Motor neuron (in vitro differentiated cells): Measurements from ENCODE around the gene LONP1. TPM values are rescaled to one million over a fixed set of nuclear protein-coding genes. Genes with fewer than 3 reads are reported as not detected.
"Not testable (repeated sequence)": the region's sequence is repeated elsewhere in the genome, so short reads cannot be mapped to it uniquely, and the experiment has no call there.

Experiments
- ATAC-seq, 8 experiments: fragments of 200-7000 bp; cut with Tn5 transposase; replicated peaks in 6 of 8; 2 replicates each; pipeline ENCODE4 v1.8.0; 2021; ENCODE audit warnings: mild to moderate bottlenecking in 8 of 8, moderate library complexity in 8 of 8
- H3K27ac ChIP-seq, 2 donors: fragments of 250-450 bp; sonication (Bioruptor Pico); 2 replicates each; pipeline ENCODE4 v1.9.0; 2021; ENCODE audit warnings: antibody characterized with exemption in 2 of 2, mild to moderate bottlenecking in 2 of 2, moderate library complexity in 1 of 2
- H3K4me1 ChIP-seq, 2 donors: fragments of 250-450 bp; sonication (Bioruptor Pico); replicated peaks in 1 of 2; 2 replicates each; pipeline ENCODE4 v1.6.1; 2021; ENCODE audit warnings: antibody characterized with exemption in 2 of 2, mild to moderate bottlenecking in 2 of 2, moderate library complexity in 1 of 2
- H3K4me3 ChIP-seq, 5 donors: fragments of 250-450 bp; sonication (Bioruptor Pico); 2 replicates each; pipeline ENCODE4 v1.9.0; 2021; ENCODE audit warnings: antibody characterized with exemption in 5 of 5, mild to moderate bottlenecking in 5 of 5, moderate library complexity in 4 of 5
- WGBS, 10 experiments: fragments of 450-650 bp; shearing (Covaris generic); methylation state at CpG; one replicate each; pipeline ENCODE4 v1.0.0; 2022; 5-methylcytosine and 5-hydroxymethylcytosine counted together
- in situ Hi-C, 9 experiments: fragments of 400-800 bp; cut with MboI; loops; one replicate each; pipeline ENCODE4 v1.15.0; 2021; ENCODE audit warnings: low sequenced_read_pairs in 9 of 9, low pct_unique_long_range_greater_than_20kb in 2 of 9; ENCODE audit not compliant: unreplicated experiment in 9 of 9
- total RNA-seq, 8 experiments: library from RNA; unstranded; fragments of 300-600 nt; gene quantifications; 2 replicates each; pipeline versions ENCODE4 v1.2.3 to v1.2.4, GENCODE V29; 2022

The LONP1 gene
- total RNA-seq, 8 experiments from 2014 or later = 49.8 to 109 (median 94.9) TPM

GRCh38 chr19:5694167-5694955, 25.6 kb downstream of the LONP1 start:
- H3K27ac ChIP-seq = no peak overlapping the region
- H3K4me1 ChIP-seq = peaks cover 5 to 11% of the 10 kb centered on the region in 2 donors
- WGBS, 10 experiments = 100% methylated on average over 6 of the region's 45 CpGs; no CpG with 5 or more reads in 9 of the 10 experiments
- H3K4me3 ChIP-seq = no peak overlapping the region
- in situ Hi-C loops = no loop called here
- no peak for ATAC-seq

DNA sequence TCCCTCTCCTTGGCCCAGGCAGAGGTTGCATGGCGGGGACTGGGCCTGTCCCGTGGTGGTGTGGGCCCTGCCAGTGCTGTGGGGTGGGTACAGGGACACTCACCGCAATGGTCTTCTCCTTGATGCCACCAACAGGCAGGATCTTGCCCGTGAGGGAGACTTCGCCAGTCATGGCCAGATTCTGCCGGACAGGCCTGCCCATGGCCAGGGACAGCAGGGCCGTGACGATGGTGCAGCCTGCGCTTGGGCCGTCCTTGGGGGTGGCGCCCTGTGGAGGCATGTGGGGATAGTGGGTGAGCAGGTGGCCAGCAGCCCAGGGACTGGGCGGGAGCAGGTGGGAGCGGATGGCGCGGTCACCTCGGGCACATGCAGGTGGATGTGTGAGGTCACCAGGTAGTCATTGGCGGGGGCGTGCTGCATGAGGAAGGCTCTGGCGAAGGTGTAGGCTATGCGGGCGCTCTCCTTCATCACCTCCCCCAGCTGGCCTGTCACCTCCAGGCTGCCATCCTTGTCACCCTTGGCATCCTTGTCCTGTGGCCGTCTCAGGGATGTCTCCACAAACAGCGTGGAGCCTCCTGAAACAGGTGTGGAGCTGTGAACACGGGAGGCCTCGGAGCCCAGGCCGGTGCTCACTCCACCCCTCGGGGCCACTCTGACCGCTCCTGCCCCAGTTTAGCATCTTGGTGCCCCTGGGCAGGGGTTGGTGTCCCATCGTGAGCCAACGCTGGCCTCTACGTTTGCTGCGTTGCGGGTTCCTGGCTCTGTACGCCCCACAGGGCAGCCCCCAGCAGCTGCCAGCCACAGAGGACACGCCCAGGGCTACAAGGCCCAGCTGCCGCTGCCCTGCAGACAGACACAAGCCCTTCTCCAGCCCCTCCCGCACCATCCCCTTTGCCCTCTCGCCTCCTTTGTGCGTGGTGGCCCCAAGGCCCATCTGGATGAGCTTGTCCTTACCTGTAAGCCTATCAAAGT, 26.5 kb downstream of the LONP1 start:
- ATAC-seq = peak in 2 of 8 experiments; percentile 1
- 73 to 100% (median 100%) methylated on average over 1 to 4 of the region's 39 CpGs; no CpG with 5 or more reads in 4 of the 10 experiments for WGBS, 10 experiments
- H3K27ac ChIP-seq = no peak overlapping the region
- in situ Hi-C loops = no loop called here
- H3K4me1 ChIP-seq = peaks cover 5 to 11% of the 10 kb centered on the region in 2 donors
- H3K4me3 ChIP-seq = no peak overlapping the region

DNA sequence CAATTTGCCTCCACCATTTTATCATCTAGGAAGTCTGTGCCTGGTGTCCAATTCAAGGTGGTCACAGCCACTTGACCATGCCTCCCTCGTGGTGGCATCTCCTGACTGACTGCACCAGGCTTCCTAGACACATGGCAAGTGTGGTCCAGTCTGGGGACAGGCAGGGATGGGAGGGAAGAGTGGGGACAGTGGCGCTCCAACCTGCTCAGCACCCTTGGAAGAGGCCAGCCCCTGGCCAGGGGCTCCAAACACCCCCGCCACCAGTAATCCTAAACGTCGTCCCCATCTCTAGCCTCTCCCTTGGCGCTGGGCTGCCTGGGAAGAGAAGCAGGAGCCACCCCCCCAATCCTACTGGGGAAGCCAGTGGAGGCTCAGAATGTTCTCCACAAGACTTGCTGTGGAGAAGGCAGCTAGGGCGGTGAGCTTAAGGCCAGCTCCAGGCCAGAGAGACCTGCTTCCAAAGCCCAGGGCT, 27.2 kb downstream of the LONP1 start:
- in situ Hi-C loops = no loop called here
- peak in 1 of 8 experiments; percentile 0 for ATAC-seq
- Histone ChIP-seq H3K4me1 (peaks cover 5 to 11% of the 10 kb centered on the region in 2 donors), H3K4me3 (no peak overlapping the region), H3K27ac (no peak overlapping the region)
- WGBS, 10 experiments = 100% methylated on average over 1 of the region's 7 CpGs; no CpG with 5 or more reads in 9 of the 10 experiments

DNA sequence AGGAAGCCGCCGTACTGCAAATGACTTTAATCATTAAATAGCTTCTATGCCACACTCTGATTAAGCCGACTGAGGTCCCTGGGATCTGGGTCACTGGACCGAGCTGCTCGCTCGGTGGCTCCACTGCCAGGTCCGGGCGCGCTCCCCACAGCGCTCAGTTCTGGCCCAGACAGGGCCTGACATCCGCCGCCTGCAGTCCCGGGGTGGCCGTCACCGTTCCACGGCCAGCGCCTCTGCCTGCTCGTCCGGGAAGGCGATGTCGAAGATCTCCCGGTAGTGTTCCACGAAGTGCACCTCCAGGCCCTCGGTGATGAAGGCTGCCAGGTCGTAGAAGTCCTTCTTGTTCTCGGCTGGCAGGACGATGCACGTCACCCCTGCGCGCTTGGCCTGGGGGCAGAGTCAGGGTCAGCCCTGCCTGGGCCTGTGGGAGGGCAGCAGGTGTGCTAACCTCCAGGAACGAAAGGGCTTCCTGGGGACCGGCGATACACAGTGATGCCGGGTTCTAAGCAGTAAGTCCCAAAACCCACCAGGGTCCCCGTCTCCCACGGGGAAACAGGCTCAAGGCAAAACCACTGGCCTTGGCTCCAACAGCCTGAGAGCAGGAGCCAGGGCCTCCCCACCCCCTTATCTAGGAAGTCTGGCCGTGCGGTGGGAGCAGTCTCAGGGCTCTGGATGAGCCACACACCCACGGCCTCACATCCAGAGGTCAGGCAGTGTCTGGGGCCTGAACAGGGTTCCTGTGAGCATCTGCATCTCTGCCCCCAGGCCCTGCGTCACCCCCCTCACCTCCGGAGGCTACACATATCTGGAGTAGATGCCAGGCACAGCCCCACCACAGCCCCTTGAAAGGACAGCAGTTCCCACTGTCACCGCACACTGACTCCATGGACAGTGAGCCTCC, 27.9 kb downstream of the LONP1 start:
- WGBS, 10 experiments = 7 to 100% (median 80%) methylated on average over 1 to 15 of the region's 42 CpGs; no CpG with 5 or more reads in 4 of the 10 experiments
- peak in 1 of 8 experiments; percentile 0 for ATAC-seq
- Histone ChIP-seq H3K4me1 (peaks cover 5 to 11% of the 10 kb centered on the region in 2 donors), H3K27ac (peak overlapping the region in 1 of 2 donors; percentile 52), H3K4me3 (peak overlapping the region; percentile 48 to 81 (median 66))
- in situ Hi-C loops = no loop called here

GRCh38 chr19:5690955-5691821, 28.8 kb downstream of the LONP1 start:
- H3K4me1 ChIP-seq = peaks cover 5 to 14% of the 10 kb centered on the region in 2 donors
- H3K4me3 ChIP-seq = peak overlapping the region; percentile 48 to 81 (median 66)
- peak in 7 of 8 experiments; percentile 1 to 7 (median 2) for ATAC-seq
- peak overlapping the region; percentile 52 to 71 for H3K27ac ChIP-seq
- WGBS, 10 experiments = 0 to 30% (median 3%) methylated on average over 1 to 5 of the region's 54 CpGs; no CpG with 5 or more reads in 5 of the 10 experiments
- in situ Hi-C loops = no loop called here

DNA sequence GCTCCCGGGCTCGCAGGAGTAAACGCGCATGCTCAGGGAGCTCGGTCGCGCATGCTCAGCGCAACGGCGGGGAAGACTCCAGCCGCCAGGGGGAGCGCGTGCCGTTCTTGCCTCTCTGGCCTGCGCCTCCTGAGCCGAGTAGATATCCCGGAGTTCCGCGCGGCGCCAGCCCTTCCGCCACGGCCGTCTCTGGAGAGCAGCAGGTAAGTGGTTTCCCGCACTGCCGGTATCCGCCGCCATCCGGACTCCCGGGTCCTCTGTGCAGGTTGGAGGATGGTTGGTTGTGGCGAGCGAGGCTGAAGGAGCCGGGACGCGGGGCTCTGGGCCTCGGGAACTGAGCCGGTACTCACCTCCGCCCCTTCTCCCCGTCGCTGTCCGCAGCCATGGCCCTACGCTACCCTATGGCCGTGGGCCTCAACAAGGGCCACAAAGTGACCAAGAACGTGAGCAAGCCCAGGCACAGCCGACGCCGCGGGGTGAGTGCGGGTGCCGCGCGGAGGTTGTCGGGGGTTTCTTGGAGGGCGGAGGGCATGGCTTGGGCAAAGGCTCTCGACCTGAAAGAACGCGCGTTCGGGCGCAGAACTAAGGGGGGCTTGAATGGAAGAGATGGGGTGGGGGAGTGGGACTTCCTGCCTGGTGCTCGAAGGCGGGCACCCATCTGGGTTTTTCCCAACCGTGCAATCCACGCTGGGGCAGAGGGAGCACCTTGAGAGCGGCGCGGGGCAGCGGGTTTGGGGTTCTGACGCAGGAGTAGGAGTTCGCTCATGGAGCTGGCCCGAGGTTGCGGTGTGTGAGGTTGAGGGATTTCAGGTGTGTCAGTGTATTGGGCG, 29.6 kb downstream of the LONP1 start, which contains the start of gene RPL36:
TSS of gene RPL36 (plus strand) at position 171 of the 830 bp plus-strand sequence. CDS start at position 384, 213 bp downstream.
- in situ Hi-C loops = no loop called here
- peak; percentile 21 to 66 (median 58) for ATAC-seq
- Histone ChIP-seq H3K27ac (peak within 1 kb of the TSS; percentile 71 to 88), H3K4me1 (peaks cover 5 to 15% of the 10 kb centered on the region in 2 donors), H3K4me3 (peak within 1 kb of the TSS; percentile 48 to 81 (median 66))
- 0 to 8% (median 0%) methylated on average over 1 to 14 of the region's 73 CpGs; no CpG with 5 or more reads in 5 of the 10 experiments for WGBS, 10 experiments

DNA sequence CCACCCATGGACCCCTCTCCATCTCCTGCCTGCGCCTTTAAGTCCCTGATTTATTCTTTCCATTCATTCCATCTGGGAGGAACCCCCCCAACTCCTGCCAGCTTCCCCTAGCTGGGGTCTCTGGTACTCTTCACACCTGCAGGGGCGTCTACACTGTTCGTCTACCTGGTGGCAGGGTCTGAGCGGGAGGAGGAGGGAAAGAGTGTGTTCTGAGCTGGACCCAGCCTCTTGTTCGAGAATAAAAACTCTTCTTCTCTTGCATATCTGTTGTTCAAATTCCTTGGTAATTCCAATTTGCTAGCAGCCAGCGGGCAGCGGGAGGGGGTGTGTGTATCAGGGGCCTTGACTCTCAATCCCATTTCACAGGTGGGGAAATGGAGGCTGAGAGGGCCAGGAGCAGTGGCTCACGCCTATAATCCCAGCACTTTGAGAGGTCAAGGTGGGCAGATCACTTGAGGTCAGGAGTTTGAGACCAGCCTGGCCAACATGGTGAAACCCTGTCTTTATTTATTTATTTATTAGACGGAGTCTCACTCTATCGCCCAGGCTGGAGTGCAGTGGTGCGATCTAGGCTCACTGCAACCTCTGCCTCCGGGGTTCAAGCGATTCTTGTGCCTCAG, 31.6 kb downstream of the LONP1 start:
- H3K27ac ChIP-seq, ATAC-seq, in situ Hi-C loops, H3K4me3 ChIP-seq: not testable (repeated sequence)
- peaks cover 5 to 15% of the 10 kb centered on the region in 2 donors for H3K4me1 ChIP-seq
- WGBS, 10 experiments = 80 to 100% (median 93%) methylated on average over 1 to 5 of the region's 13 CpGs; no CpG with 5 or more reads in 3 of the 10 experiments

DNA sequence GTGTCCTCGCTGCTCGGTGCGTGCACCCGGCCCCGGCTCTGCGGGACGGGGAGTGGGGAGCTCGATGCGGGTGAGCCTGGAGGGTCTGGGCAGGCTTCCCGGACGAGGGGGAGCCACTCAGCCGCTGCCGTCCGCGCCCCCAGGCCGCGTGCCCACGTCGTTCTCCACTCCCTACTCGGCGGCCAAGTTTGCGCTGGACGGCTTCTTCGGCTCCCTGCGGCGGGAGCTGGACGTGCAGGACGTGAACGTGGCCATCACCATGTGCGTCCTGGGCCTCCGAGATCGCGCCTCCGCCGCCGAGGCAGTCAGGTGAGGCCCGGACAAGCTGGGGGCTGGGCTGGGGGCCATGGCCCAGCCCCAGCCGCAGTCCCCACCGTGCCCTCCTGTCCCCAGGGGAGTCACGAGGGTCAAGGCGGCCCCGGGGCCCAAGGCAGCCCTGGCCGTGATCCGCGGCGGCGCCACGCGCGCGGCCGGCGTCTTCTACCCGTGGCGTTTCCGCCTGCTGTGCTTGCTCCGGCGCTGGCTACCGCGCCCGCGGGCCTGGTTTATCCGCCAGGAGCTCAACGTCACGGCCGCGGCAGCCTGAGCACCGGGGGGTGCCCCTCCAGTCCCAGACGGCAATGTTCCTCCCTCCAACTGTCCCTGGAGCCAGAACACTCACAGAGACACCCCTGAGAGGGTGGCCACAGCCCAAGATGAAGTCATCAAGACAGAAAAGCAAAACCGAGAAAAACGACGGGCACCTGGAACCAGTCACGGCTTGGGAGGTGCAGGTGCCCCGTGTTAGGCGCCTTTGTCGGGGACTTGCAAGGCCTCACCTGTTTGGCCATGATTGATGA, 32.4 kb downstream of the LONP1 start:
- in situ Hi-C loops = no loop called here
- no peak for ATAC-seq
- Histone ChIP-seq H3K27ac (no peak overlapping the region), H3K4me3 (peak overlapping the region; percentile 24 to 43 (median 41)), H3K4me1 (peaks cover 5 to 15% of the 10 kb centered on the region in 2 donors)
- 89 to 100% (median 96%) methylated on average over 4 to 19 of the region's 76 CpGs; no CpG with 5 or more reads in 5 of the 10 experiments for WGBS, 10 experiments

GRCh38 chr19:5686647-5687359, 33.1 kb downstream of the LONP1 start:
- in situ Hi-C loops = no loop called here
- ATAC-seq = peak; percentile 53 to 73 (median 63)
- H3K4me3 ChIP-seq = peak overlapping the region; percentile 24 to 43 (median 41)
- H3K27ac ChIP-seq = peak overlapping the region; percentile 10 to 27
- H3K4me1 ChIP-seq = peaks cover 4 to 14% of the 10 kb centered on the region in 2 donors
- 0% methylated on average over 3 of the region's 59 CpGs; no CpG with 5 or more reads in 9 of the 10 experiments for WGBS, 10 experiments
